ENCODE data around the gene NRG3. TPM values are rescaled to one million over a fixed set of nuclear protein-coding genes. Genes with fewer than 3 reads are reported as not detected.

NRG3 gene
- total RNA-seq, 1 experiment from 2014 or later, result not detected

GRCh38 chr10:82618007-82618406 lies 743.0 kb downstream of the NRG3 start:
- H3K4me3 ChIP-seq (replicated peaks in 1 of 2; ENCODE audit: low read depth in 1 of 2, low read length in 2 of 2), result no peak overlapping the region
- ChIA-PET CTCF (no interaction called here), POLR2A (no interaction called here), RAD21 (ENCODE audit: low non-redundant PET in 1 of 2, low total read pairs in 2 of 2, uncharacterized antibody in 2 of 2, unreplicated experiment in 2 of 2) (no interaction called here)
- H3K4me1 ChIP-seq (ENCODE audit: control insufficient read depth in 1 of 2, insufficient read depth in 2 of 2, low read length in 2 of 2), result no peaks in the 10 kb centered on the region
- H3K79me2 ChIP-seq (ENCODE audit: insufficient read depth, low read length), result no peaks in the 10 kb centered on the region
- H3K4me2 ChIP-seq (ENCODE audit: low read length), result no peak overlapping the region
- no peaks in the 10 kb centered on the region for H3K9me2 ChIP-seq (ENCODE audit: insufficient read depth)
- no TSS peak for BruUV-seq (replicated peaks)
- intact Hi-C loops (cut with micrococcal nuclease), result no loop called here
- TF ChIP-seq ZFX (IDR thresholded peaks at IDR 0.05) (no peak), CEBPB (IDR thresholded peaks at IDR 0.05; ENCODE audit: low read depth) (no peak), SIN3A (IDR thresholded peaks at IDR 0.05; ENCODE audit: low read depth) (no peak), SP1 (IDR thresholded peaks at IDR 0.05; ENCODE audit: low read depth) (no peak)
- no peak overlapping the region for H3K9ac ChIP-seq (ENCODE audit: low read length)
- no peaks in the 10 kb centered on the region for H3K36me3 ChIP-seq (ENCODE audit: control insufficient read depth in 1 of 2, insufficient read depth in 2 of 2, low read length in 2 of 2)
- ATAC-seq (no peak), DNase-seq (ENCODE audit: low read depth, low spot score) (no peak)
- no peaks in the 10 kb centered on the region for H4K20me1 ChIP-seq (ENCODE audit: insufficient read depth)
- H3K9me3 ChIP-seq (ENCODE audit: control insufficient read depth in 1 of 2, insufficient read depth in 1 of 2, low read depth in 1 of 2, low read length in 2 of 2), result peaks cover 3 to 21% of the 10 kb centered on the region in 2 experiments; a peak in 2 of 4 replicates
- no peaks in the 10 kb centered on the region for H3K27me3 ChIP-seq (ENCODE audit: insufficient read depth, low read length)
- no peak overlapping the region for H2AFZ ChIP-seq (ENCODE audit: low read depth, low read length, poor library complexity, severe bottlenecking)
- H3K27ac ChIP-seq (ENCODE audit: low read depth, low read length), result no peak overlapping the region

- CTCF ChIA-PET, result no interaction called here
- TF ChIP-seq ZNF274 (IDR thresholded peaks at IDR 0.05; ENCODE audit: low read depth, low read length) (no peak), ZBTB33 (IDR thresholded peaks at IDR 0.05; ENCODE audit: extremely low read depth, insufficient replicate concordance, low read length) (no peak), POLR2AphosphoS5 (IDR thresholded peaks at IDR 0.05; ENCODE audit: low read depth, low read length) (no peak), REST (IDR thresholded peaks at IDR 0.05; ENCODE audit: low read depth) (no peak), JUND (IDR thresholded peaks at IDR 0.05) (no peak), CTCF (IDR thresholded peaks at IDR 0.05 in 2 of 3, conservative IDR thresholded peaks at IDR 0.05 in 1 of 3; ENCODE audit: borderline replicate concordance in 1 of 3, insufficient read depth in 1 of 3, low read depth in 2 of 3, low read length in 2 of 3) (no peak), ELF1 (IDR thresholded peaks at IDR 0.05; ENCODE audit: borderline replicate concordance, low read depth) (no peak), RAD21 (IDR thresholded peaks at IDR 0.05; ENCODE audit: low read depth) (no peak), TCF7L2 (IDR thresholded peaks at IDR 0.05; ENCODE audit: borderline replicate concordance, extremely low read depth, insufficient read depth, insufficient read length) (no peak), EZH2phosphoT487 (IDR thresholded peaks at IDR 0.05; ENCODE audit: borderline replicate concordance) (no peak), CEBPB (IDR thresholded peaks at IDR 0.05; ENCODE audit: low read depth) (no peak)
Observed at GRCh38 chr10:82621680-82622079, 746.7 kb downstream of the NRG3 start.

More at GRCh38 chr10:82621680-82622079, 746.7 kb downstream of the NRG3 start:
- H3K9ac ChIP-seq (ENCODE audit: low read length), result no peak overlapping the region
- H3K4me1 ChIP-seq (ENCODE audit: control insufficient read depth in 1 of 2, insufficient read depth in 2 of 2, low read length in 2 of 2), result no peaks in the 10 kb centered on the region
- no peaks in the 10 kb centered on the region for H3K9me2 ChIP-seq (ENCODE audit: insufficient read depth)
- no peak for ATAC-seq
- no peaks in the 10 kb centered on the region for H3K36me3 ChIP-seq (ENCODE audit: control insufficient read depth in 1 of 2, insufficient read depth in 2 of 2, low read length in 2 of 2)
- H3K79me2 ChIP-seq (ENCODE audit: insufficient read depth, low read length), result no peaks in the 10 kb centered on the region
- H2AFZ ChIP-seq (ENCODE audit: low read depth, low read length, poor library complexity, severe bottlenecking), result no peak overlapping the region
- no peak overlapping the region for H3K27ac ChIP-seq (ENCODE audit: low read depth, low read length)
- BruUV-seq (replicated peaks), result no TSS peak
- no peak for DNase-seq (ENCODE audit: low read depth, low spot score)
- H4K20me1 ChIP-seq (ENCODE audit: insufficient read depth), result no peaks in the 10 kb centered on the region
- intact Hi-C loops (cut with micrococcal nuclease), result no loop called here
- no peak overlapping the region for H3K4me3 ChIP-seq (replicated peaks in 1 of 2; ENCODE audit: low read depth in 1 of 2, low read length in 2 of 2)
- no peaks in the 10 kb centered on the region for H3K27me3 ChIP-seq (ENCODE audit: insufficient read depth, low read length)
- no peak overlapping the region for H3K4me2 ChIP-seq (ENCODE audit: low read length)
- H3K9me3 ChIP-seq (ENCODE audit: control insufficient read depth in 1 of 2, insufficient read depth in 1 of 2, low read depth in 1 of 2, low read length in 2 of 2), result peaks cover 3 to 24% of the 10 kb centered on the region in 2 experiments; a peak in 2 of 4 replicates
- ChIA-PET POLR2A (no interaction called here), RAD21 (ENCODE audit: low non-redundant PET in 1 of 2, low total read pairs in 2 of 2, uncharacterized antibody in 2 of 2, unreplicated experiment in 2 of 2) (no interaction called here)
